Measurements from ENCODE around the gene GRIN3B. TPM values are rescaled to one million over a fixed set of nuclear protein-coding genes. Genes with fewer than 3 reads are reported as not detected.

Gene GRIN3B
- total and polyA plus RNA-seq, 2 of the 4 experiments (the other 2 are of a cell fraction), result under 0.01 to 0.91 TPM

- Histone ChIP-seq H3K14ac (replicated peaks; ENCODE audit: low read depth, low read length) (peak overlapping the region; percentile 66), H3K79me1 (ENCODE audit: low read depth in 1 of 2, low read length in 2 of 2) (peaks cover 34 to 77% of the 10 kb centered on the region in 2 experiments), H3K4me2 (ENCODE audit: low read depth, low read length) (peak overlapping the region; percentile 76), H2BK5ac (ENCODE audit: low read depth, low read length, poor library complexity, severe bottlenecking) (peak overlapping the region; percentile 93), H3K9ac (ENCODE audit: low read depth, low read length) (peak overlapping the region; percentile 37; the same call in 1 of the 2 replicates), H4K8ac (ENCODE audit: low read depth in 2 of 2, low read length in 2 of 2) (peak overlapping the region; percentile 43 to 93), H3K56ac (ENCODE audit: extremely low read depth, insufficient read depth, low read length) (0 out of 2 replicates have a peak overlapping the region, but pooled peaks have one; percentile 22), H3K9me1 (ENCODE audit: insufficient read depth, low read length) (peaks cover 8% of the 10 kb centered on the region), H3K4ac (ENCODE audit: low read depth, low read length) (peak overlapping the region; percentile 95), H3K18ac (ENCODE audit: low read depth, low read length) (peak overlapping the region; percentile 5), H2BK20ac (ENCODE audit: low read depth, low read length) (peak overlapping the region; percentile 59), H3K9me3 (ENCODE audit: control insufficient read depth, insufficient read depth, low read length) (no peaks in the 10 kb centered on the region), H2AK9ac (replicated peaks; ENCODE audit: low read depth, low read length, poor library complexity) (peak overlapping the region; percentile 98), H3K4me1 (ENCODE audit: control insufficient read depth, insufficient read depth, low read length) (peaks cover 36% of the 10 kb centered on the region), H2AK5ac (ENCODE audit: low read depth, low read length) (peak overlapping the region; percentile 93), H2BK15ac (ENCODE audit: low read depth, low read length) (no peak overlapping the region), H4K20me1 (ENCODE audit: insufficient read depth, low read length) (peaks cover 44% of the 10 kb centered on the region), H3K4me3 (ENCODE audit: insufficient read depth, low read depth, low read length) (peak overlapping the region; percentile 18; the same call in 1 of the 2 replicates), H3K23ac (ENCODE audit: low read depth, low read length) (peak overlapping the region; percentile 8), H3K36me3 (ENCODE audit: control insufficient read depth, insufficient read depth, low read length) (peaks cover 9% of the 10 kb centered on the region; the same call in 1 of the 2 replicates), H2BK120ac (ENCODE audit: low read depth, low read length) (peak overlapping the region; percentile 56), H2AFZ (replicated peaks; ENCODE audit: low read length, poor library complexity) (peak overlapping the region; percentile 69), H3K27me3 (ENCODE audit: control insufficient read depth, insufficient read depth, low read length) (no peaks in the 10 kb centered on the region), H3K27ac (ENCODE audit: insufficient read depth, low read length) (peak overlapping the region; percentile 78), H4K91ac (ENCODE audit: insufficient read depth, low read depth, low read length) (peak overlapping the region; percentile 79), H4K5ac (ENCODE audit: low read depth, low read length) (peak overlapping the region; percentile 38)
- POLR2A ChIA-PET (ENCODE audit: unreplicated experiment), result no interaction called here
- dilution Hi-C loops (cut with HindIII; ENCODE audit: low sequenced_read_pairs, unreplicated experiment), result no loop called here
- ATAC-seq (ENCODE audit: low read depth) (peak; percentile 40), DNase-seq (no peak)
- no CpG with 5 or more reads among the region's 21 CpGs for WGBS, 2 experiments (ENCODE audit: extremely low coverage in 2 of 2, insufficient read length in 1 of 2)
- intact Hi-C loops (cut with micrococcal nuclease), result no loop called here
- TF ChIP-seq NFE2L2 (IDR thresholded peaks at IDR 0.05; ENCODE audit: low read depth, low read length), result no peak
- TF ChIP-seq SMC3 (IDR thresholded peaks at IDR 0.05; ENCODE audit: low read depth, low read length), result no peak
- TF ChIP-seq CEBPB (IDR thresholded peaks at IDR 0.05; ENCODE audit: low read depth, low read length), result peak; percentile 22; the same call in 1 of the 2 replicates
- TF ChIP-seq MAZ (IDR thresholded peaks at IDR 0.05; ENCODE audit: borderline replicate concordance, low read depth, low read length), result peak; percentile 42; the same call in 1 of the 2 replicates
- BruUV-seq (replicated peaks), result no TSS peak
- in situ Hi-C loops (cut with MboI; ENCODE audit: low sequenced_read_pairs), result no loop called here
- CTCF ChIA-PET, result no interaction called here
These were observed 47.4 kb upstream of the GRIN3B start for GRCh38 chr19:952680-953444.

Data from IMR-90 (cell line).